Breast epithelium (tissue), 3 donors: ENCODE measurements around the gene RIF1.

Experiments
- CTCF ChIP-seq, 3 donors: fragments of 450-650 bp; IDR thresholded peaks; one replicate each; pipeline ENCODE4 v1.5.1; 2016 to 2017; ENCODE audit warnings: antibody characterized with exemption in 3 of 3, mild to moderate bottlenecking in 3 of 3, moderate library complexity in 3 of 3
- POLR2A ChIP-seq: fragments of 450-650 bp; IDR thresholded peaks from one replicate; pipeline ENCODE4 v1.6.1; 2016; ENCODE audit warnings: antibody characterized with exemption, mild to moderate bottlenecking, moderate library complexity
- POLR2AphosphoS5 ChIP-seq, 3 donors: sonication (generic); formaldehyde crosslinking; IDR thresholded peaks; one replicate each; pipeline ENCODE4 v1.6.1; 2017; ENCODE audit warnings: antibody characterized with exemption in 3 of 3

- TF ChIP-seq POLR2AphosphoS5 (IDR thresholded peaks at IDR 0.05), result no peak
- no peak for TF ChIP-seq CTCF (IDR thresholded peaks at IDR 0.05)
- TF ChIP-seq POLR2A, result no peak
Observed at GRCh38 chr2:151508519-151508918, 98.8 kb downstream of the RIF1 start.
